H1 (cell line): ENCODE data around the gene MAP6D1. TPM values are rescaled to one million over a fixed set of nuclear protein-coding genes. Genes with fewer than 3 reads are reported as not detected.

Experiments
- CTCF ChIA-PET: fragments of 300-600 bp; sonication (Branson Sonifier 250); formaldehyde crosslinking; loops from one replicate; lab custom pipeline; 2021; ENCODE audit not compliant: partially characterized antibody; lab: Charles Lee
- POLR2A ChIA-PET: fragments of 300-600 bp; sonication (Branson Sonifier 250); formaldehyde crosslinking; loops from one replicate; lab custom pipeline; 2021; ENCODE audit warnings: inconsistent platforms; ENCODE audit not compliant: partially characterized antibody; lab: Charles Lee
- DNase-seq, 2 experiments: peaks; one replicate each; pipeline versions ENCODE4 v3.0.0 to v3.0.0-alpha.2; 2010 to 2022; ENCODE audit warnings: low spot score in 2 of 2, low read depth in 1 of 2, mixed read lengths in 1 of 2
- FAIRE-seq: peaks from 2 replicates; lab custom pipeline; 2011; peaks lifted over from hg19 to GRCh38; lab: Jason Lieb, UNC
- H2AFZ ChIP-seq: 2 replicates; pipeline ENCODE4 v1.8.1; 2012; ENCODE audit warnings: low read length, inconsistent platforms
- H2AK5ac ChIP-seq: 2 replicates; pipeline ENCODE4 v1.6.1; 2013; ENCODE audit warnings: low read depth, low read length
- H2BK120ac ChIP-seq: replicated peaks from 2 replicates; pipeline ENCODE3; 2013; ENCODE audit warnings: low read depth, low read length, inconsistent platforms
- H2BK12ac ChIP-seq: 2 replicates; pipeline ENCODE4 v1.6.1; 2013; ENCODE audit warnings: low read depth, low read length
- H2BK15ac ChIP-seq: 2 replicates; pipeline ENCODE4 v1.6.1; 2013; ENCODE audit warnings: low read length
- H2BK20ac ChIP-seq: 2 replicates; pipeline ENCODE4 v1.6.1; 2013; ENCODE audit warnings: low read length
- H2BK5ac ChIP-seq: 2 replicates; pipeline ENCODE4 v1.6.1; 2013; ENCODE audit warnings: low read depth, low read length
- H3K14ac ChIP-seq: 2 replicates; pipeline ENCODE4 v1.6.1; 2013; ENCODE audit warnings: inconsistent platforms; ENCODE audit not compliant: insufficient read length
- H3K18ac ChIP-seq: 2 replicates; pipeline ENCODE4 v1.6.1; 2013; ENCODE audit warnings: low read length; ENCODE audit errors: extremely low read depth
- H3K23ac ChIP-seq: 2 replicates; pipeline ENCODE4 v1.6.1; 2013; ENCODE audit warnings: inconsistent platforms; ENCODE audit not compliant: insufficient read length
- H3K23me2 ChIP-seq: 2 replicates; pipeline ENCODE4 v1.6.1; 2013; ENCODE audit warnings: low read depth, low read length
- H3K27ac ChIP-seq: 2 replicates; pipeline ENCODE4 v1.6.1; 2011; ENCODE audit warnings: low read depth, low read length, inconsistent platforms
- H3K27me3 ChIP-seq, 4 experiments: replicated peaks in 1 of 4; 1 replicate in 1 of 4; 2 replicates in 3 of 4; pipeline versions ENCODE4 v1.6.1 to v1.8.1; 2011 to 2013; ENCODE audit warnings: low read length in 3 of 4, mild to moderate bottlenecking in 3 of 4, inconsistent platforms in 2 of 4, mixed read lengths in 2 of 4, moderate library complexity in 1 of 4; ENCODE audit not compliant: control insufficient read depth in 3 of 4, insufficient read depth in 3 of 4; ENCODE audit errors: extremely low read depth in 1 of 4
- H3K36me3 ChIP-seq, 4 experiments: 2 replicates each; pipeline versions ENCODE4 v1.6.1 to v1.8.1; 2011 to 2013; ENCODE audit warnings: mild to moderate bottlenecking in 4 of 4, low read length in 3 of 4, moderate library complexity in 2 of 4, control low read depth in 1 of 4, inconsistent platforms in 1 of 4; ENCODE audit not compliant: insufficient read depth in 4 of 4, control insufficient read depth in 2 of 4
- H3K4ac ChIP-seq: replicated peaks from 2 replicates; pipeline ENCODE3; 2013; ENCODE audit warnings: low read length, low read depth, mixed read lengths, inconsistent platforms; ENCODE audit not compliant: insufficient read length
- H3K4me1 ChIP-seq, 4 experiments: replicated peaks in 1 of 4; 1 replicate in 1 of 4; 2 replicates in 3 of 4; pipeline versions ENCODE4 v1.6.1 to v1.8.1; 2011 to 2013; ENCODE audit warnings: low read length in 3 of 4, inconsistent platforms in 2 of 4, mixed read lengths in 1 of 4; ENCODE audit not compliant: insufficient read depth in 4 of 4, control insufficient read depth in 3 of 4
- H3K4me2 ChIP-seq, 2 experiments: 2 replicates each; pipeline versions ENCODE4 v1.6.1 to v1.8.1; 2011 to 2013; ENCODE audit warnings: low read depth in 2 of 2, low read length in 2 of 2, control low read depth in 1 of 2, inconsistent platforms in 1 of 2, mild to moderate bottlenecking in 1 of 2; ENCODE audit not compliant: insufficient read depth in 1 of 2
- H3K4me3 ChIP-seq, 4 experiments: fragments of 200-600, 300-600 bp in 1 of 4; sonication (generic), shearing (Covaris generic), sonication (Bioruptor Twin) in 1 of 4; 2 replicates each; pipeline versions ENCODE4 v1.5.1 to v1.8.1; 2011 to 2016; ENCODE audit warnings: low read length in 4 of 4, low read depth in 3 of 4, control low read depth in 2 of 4, inconsistent platforms in 2 of 4, mild to moderate bottlenecking in 2 of 4, mixed read lengths in 1 of 4, moderate library complexity in 1 of 4; ENCODE audit not compliant: insufficient read depth in 2 of 4; ENCODE audit errors: extremely low read depth in 1 of 4
- H3K56ac ChIP-seq: replicated peaks from 2 replicates; pipeline ENCODE3; 2013; ENCODE audit warnings: low read depth, mild to moderate bottlenecking, mixed read lengths, low read length, inconsistent platforms; ENCODE audit not compliant: insufficient read length
- H3K79me1 ChIP-seq: 2 replicates; pipeline ENCODE4 v1.6.1; 2013; ENCODE audit warnings: low read depth, low read length, control low read depth
- H3K79me2 ChIP-seq, 2 experiments: 2 replicates each; pipeline versions ENCODE4 v1.6.1 to v1.8.1; 2012 to 2013; ENCODE audit warnings: low read length in 2 of 2, mild to moderate bottlenecking in 2 of 2, inconsistent platforms in 1 of 2; ENCODE audit not compliant: insufficient read depth in 2 of 2, control insufficient read depth in 1 of 2
- H3K9ac ChIP-seq, 4 experiments: replicated peaks in 1 of 4; 1 replicate in 1 of 4; 2 replicates in 3 of 4; pipeline versions ENCODE4 v1.6.1 to v1.8.1; 2011 to 2013; ENCODE audit warnings: low read depth in 3 of 4, low read length in 3 of 4, control low read depth in 2 of 4, mild to moderate bottlenecking in 2 of 4, moderate library complexity in 2 of 4, inconsistent platforms in 1 of 4; ENCODE audit errors: extremely low read depth in 1 of 4
- H3K9me3 ChIP-seq, 2 experiments: 2 replicates each; pipeline versions ENCODE4 v1.6.1 to v1.8.1; 2012 to 2013; ENCODE audit warnings: mild to moderate bottlenecking in 2 of 2, moderate library complexity in 2 of 2, control low read depth in 1 of 2, inconsistent platforms in 1 of 2, low read depth in 1 of 2, low read length in 1 of 2, mixed read lengths in 1 of 2; ENCODE audit not compliant: insufficient read depth in 2 of 2
- H4K20me1 ChIP-seq, 2 experiments: replicated peaks in 1 of 2; 2 replicates each; pipeline versions ENCODE3 to v1.8.1; 2011 to 2013; ENCODE audit warnings: inconsistent platforms in 2 of 2, low read length in 2 of 2, mild to moderate bottlenecking in 1 of 2; ENCODE audit not compliant: insufficient read depth in 2 of 2, control insufficient read depth in 1 of 2
- H4K5ac ChIP-seq: 2 replicates; pipeline ENCODE4 v1.6.1; 2013; ENCODE audit warnings: low read length, low read depth, mixed read lengths, inconsistent platforms; ENCODE audit not compliant: insufficient read length
- H4K8ac ChIP-seq: 2 replicates; pipeline ENCODE4 v1.8.0; 2013; ENCODE audit warnings: mild to moderate bottlenecking, moderate library complexity, low read length, inconsistent platforms; ENCODE audit not compliant: insufficient read depth; ENCODE audit errors: extremely low read depth
- H4K91ac ChIP-seq: replicated peaks from 2 replicates; pipeline ENCODE3; 2013; ENCODE audit warnings: low read length, mixed read lengths, inconsistent platforms; ENCODE audit not compliant: insufficient read length
- CHD2 ChIP-seq: IDR thresholded peaks from 2 replicates; pipeline ENCODE4 v1.6.1; 2012; ENCODE audit warnings: low read length, improper control_type of control experiment
- CREB1 ChIP-seq: IDR thresholded peaks from 2 replicates; pipeline ENCODE4 v1.6.1; 2012; ENCODE audit warnings: inconsistent platforms
- FOSL1 ChIP-seq: IDR thresholded peaks from 2 replicates; pipeline ENCODE4 v1.6.1; 2011; ENCODE audit warnings: mild to moderate bottlenecking, low read depth, low read length, moderate library complexity; ENCODE audit not compliant: insufficient read depth
- JUND ChIP-seq: IDR thresholded peaks from 2 replicates; pipeline ENCODE4 v1.6.1; 2011; ENCODE audit warnings: mild to moderate bottlenecking, improper control_type of control experiment, low read length
- NANOG ChIP-seq: IDR thresholded peaks from 2 replicates; pipeline ENCODE4 v1.6.1; 2011; ENCODE audit warnings: low read length, low read depth, mild to moderate bottlenecking, inconsistent platforms; ENCODE audit not compliant: insufficient read depth, poor library complexity, severe bottlenecking
- NRF1 ChIP-seq: IDR thresholded peaks from 2 replicates; pipeline ENCODE4 v1.6.1; 2011; ENCODE audit warnings: mild to moderate bottlenecking, low read depth, low read length, improper control_type of control experiment
- POLR2AphosphoS5 ChIP-seq: IDR thresholded peaks from 2 replicates; pipeline ENCODE4 v1.6.1; 2011; ENCODE audit warnings: low read depth, low read length
- POU5F1 ChIP-seq: IDR thresholded peaks from 2 replicates; pipeline ENCODE4 v1.6.1; 2011; ENCODE audit warnings: low read depth, mild to moderate bottlenecking, low read length, moderate library complexity
- RBBP5 ChIP-seq: IDR thresholded peaks from 2 replicates; pipeline ENCODE4 v1.7.1; 2012; ENCODE audit warnings: low read depth, mild to moderate bottlenecking, inconsistent platforms, low read length, moderate library complexity, borderline replicate concordance
- RNF2 ChIP-seq: fragments of 200-900, 300-1000 bp; sonication (generic); IDR thresholded peaks from 2 replicates; pipeline ENCODE4 v1.7.1; 2016; ENCODE audit warnings: borderline replicate concordance, low read depth, mild to moderate bottlenecking, antibody characterized with exemption, low read length; ENCODE audit not compliant: poor library complexity, severe bottlenecking; ENCODE audit errors: missing control alignments
- SIX5 ChIP-seq: IDR thresholded peaks from 2 replicates; pipeline ENCODE4 v1.6.1; 2011; ENCODE audit warnings: mild to moderate bottlenecking, low read depth, low read length
- SP2 ChIP-seq: IDR thresholded peaks from 2 replicates; pipeline ENCODE4 v1.6.1; 2012; ENCODE audit warnings: mild to moderate bottlenecking, low read length, inconsistent platforms
- SRF ChIP-seq: IDR thresholded peaks from 2 replicates; pipeline ENCODE4 v1.6.1; 2011; ENCODE audit warnings: mild to moderate bottlenecking, low read depth, low read length, moderate library complexity
- TAF7 ChIP-seq: optimal IDR thresholded peaks from 2 replicates; pipeline ENCODE3; 2011; ENCODE audit warnings: low read depth, mild to moderate bottlenecking, inconsistent platforms, low read length, moderate library complexity, borderline replicate concordance
- WGBS, 2 experiments: shearing (Covaris generic) in 1 of 2; methylation state at CpG; one replicate each; pipeline versions ENCODE4 v1.1.6 to v1.1.7; 2013 to 2015; ENCODE audit warnings: low lambda C conversion rate in 2 of 2, mixed read lengths in 2 of 2, inconsistent platforms in 1 of 2, low coverage in 1 of 2, missing lambda C conversion rate in 1 of 2; ENCODE audit not compliant: insufficient replicate concordance in 2 of 2, insufficient coverage in 1 of 2, insufficient read length in 1 of 2; ENCODE audit errors: extremely low coverage in 1 of 2, missing lambda C conversion rate in 1 of 2; 5-methylcytosine and 5-hydroxymethylcytosine counted together
- polyA plus RNA-seq, 7 experiments: library from polyadenylated mRNA; depleted of rRNA in 3 of 7; stranded (reverse) in 5 of 7; unstranded in 2 of 7; fragments of >200 nt in 5 of 7; fragments of 200-250 nt in 2 of 7; gene quantifications; 1 replicate in 5 of 7; 2 replicates in 1 of 7; 4 replicates in 1 of 7; pipeline versions ENCODE4 v1.2.1 to v1.2.3, GENCODE V29; 2011 to 2013; ENCODE audit warnings: missing spikeins in 2 of 7, mixed read lengths in 2 of 7
- total RNA-seq: library from RNA; stranded (reverse); fragmentation: NEBNext Ultra II Directional; extraction: Animal tissue kit (Norgen Biotek cat#: 25700); gene quantifications from 2 replicates; pipeline ENCODE4 v1.2.1, GENCODE V29; 2021
- TF ChIP-seq, protein P1 (sequence below): IDR thresholded peaks from 2 replicates; pipeline ENCODE4 v1.6.1; 2012; ENCODE audit warnings: inconsistent platforms

Gene MAP6D1
- total and polyA plus RNA-seq, 2 of the 8 experiments (the other 6 are each of a cell fraction or from before 2014, with no cell fraction given): 4.8 to 5.2 TPM

DNA sequence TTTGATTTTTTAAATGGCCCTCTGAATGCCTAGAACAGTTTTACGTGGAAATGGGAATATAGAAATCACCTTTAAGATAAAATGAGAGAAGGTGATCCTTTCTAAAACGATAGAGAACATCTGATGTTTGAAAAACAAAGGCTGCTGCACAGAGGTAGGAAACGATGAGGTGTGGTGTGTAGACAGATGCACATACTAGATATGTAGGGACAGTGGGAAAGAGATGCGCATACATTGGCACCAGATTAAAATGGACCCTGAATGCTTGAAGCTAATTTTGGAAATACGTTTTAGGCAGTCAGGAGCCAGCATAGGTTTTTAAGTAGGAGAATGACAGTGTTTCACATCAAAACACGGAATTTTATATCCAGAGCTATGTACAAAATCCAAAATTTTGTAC, 29.0 kb downstream of the MAP6D1 start:
- H4K8ac ChIP-seq: no peak overlapping the region
- H3K4ac ChIP-seq: no peak overlapping the region
- H3K18ac ChIP-seq: no peak overlapping the region
- DNase-seq (no peak), FAIRE-seq (no peak)
- no peak overlapping the region for H3K23ac ChIP-seq
- no peak overlapping the region for H2AFZ ChIP-seq
- CTCF ChIA-PET: interaction anchor here (1.2 kb wide), 1 partner anchor 13 kb away, joined by 3 read pairs; no protein-coding TSS in a partner anchor
- H3K23me2 ChIP-seq: no peaks in the 10 kb centered on the region
- no peak for TF ChIP-seq CREB1
- no peak for TF ChIP-seq SRF
- no peak for TF ChIP-seq CHD2
- no peak for TF ChIP-seq POLR2AphosphoS5
- TF ChIP-seq TAF7: no peak
- TF ChIP-seq SIX5: no peak
- no peak for TF ChIP-seq NRF1
- no peak for TF ChIP-seq FOSL1
- TF ChIP-seq NANOG: no peak
- no peak for TF ChIP-seq RNF2
- TF ChIP-seq JUND: no peak
- TF ChIP-seq SP2: no peak
- no peak for TF ChIP-seq RBBP5
- no peak for TF ChIP-seq POU5F1
- TF ChIP-seq, protein P1, sequence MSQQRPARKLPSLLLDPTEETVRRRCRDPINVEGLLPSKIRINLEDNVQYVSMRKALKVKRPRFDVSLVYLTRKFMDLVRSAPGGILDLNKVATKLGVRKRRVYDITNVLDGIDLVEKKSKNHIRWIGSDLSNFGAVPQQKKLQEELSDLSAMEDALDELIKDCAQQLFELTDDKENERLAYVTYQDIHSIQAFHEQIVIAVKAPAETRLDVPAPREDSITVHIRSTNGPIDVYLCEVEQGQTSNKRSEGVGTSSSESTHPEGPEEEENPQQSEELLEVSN: no peak
- no peak overlapping the region for H2BK120ac ChIP-seq
- no peak overlapping the region for H2BK5ac ChIP-seq
- no peaks in the 10 kb centered on the region for H3K27me3 ChIP-seq
- H3K27ac ChIP-seq: no peak overlapping the region
- H2BK20ac ChIP-seq: no peak overlapping the region
- no peak overlapping the region for H4K91ac ChIP-seq
- peaks cover 22 to 61% (median 44%) of the 10 kb centered on the region in 4 experiments; a peak in 7 of 8 replicates for H3K36me3 ChIP-seq
- no peaks in the 10 kb centered on the region for H3K4me1 ChIP-seq
- no peaks in the 10 kb centered on the region for H3K9me3 ChIP-seq
- no peak overlapping the region for H3K9ac ChIP-seq
- no peak overlapping the region for H3K4me3 ChIP-seq
- H2BK15ac ChIP-seq: no peak overlapping the region
- H2BK12ac ChIP-seq: no peak overlapping the region
- H3K79me2 ChIP-seq: no peaks in the 10 kb centered on the region
- peaks cover 2 to 3% of the 10 kb centered on the region in 2 experiments for H4K20me1 ChIP-seq
- H3K79me1 ChIP-seq: no peaks in the 10 kb centered on the region
- no peak overlapping the region for H4K5ac ChIP-seq
- POLR2A ChIA-PET: no interaction called here
- no peak overlapping the region for H2AK5ac ChIP-seq
- WGBS, 2 experiments: 85% methylated on average over 6 of the region's 6 CpGs; no CpG with 5 or more reads in 1 of the 2 experiments
- H3K4me2 ChIP-seq: no peak overlapping the region
- no peak overlapping the region for H3K56ac ChIP-seq
- no peak overlapping the region for H3K14ac ChIP-seq
